PFSK-1 (cell line): Measurements from ENCODE around the gene PREPL.

Experiments
- POLR2AphosphoS5 ChIP-seq: IDR thresholded peaks from 2 replicates; pipeline ENCODE4 v1.6.1; 2012; ENCODE audit warnings: low read depth, mild to moderate bottlenecking, control low read depth, low read length, moderate library complexity
- SIN3A ChIP-seq: IDR thresholded peaks from 2 replicates; pipeline ENCODE4 v1.6.1; 2012; ENCODE audit warnings: mild to moderate bottlenecking, low read length, moderate library complexity, borderline replicate concordance; ENCODE audit not compliant: insufficient read depth

GRCh38 chr2:44397447-44398175, 36.3 kb upstream of the PREPL start:
- TF ChIP-seq POLR2AphosphoS5, result no peak
- no peak for TF ChIP-seq SIN3A
